ENCODE measurements around the gene DLX4.

DLX4 gene

DNA sequence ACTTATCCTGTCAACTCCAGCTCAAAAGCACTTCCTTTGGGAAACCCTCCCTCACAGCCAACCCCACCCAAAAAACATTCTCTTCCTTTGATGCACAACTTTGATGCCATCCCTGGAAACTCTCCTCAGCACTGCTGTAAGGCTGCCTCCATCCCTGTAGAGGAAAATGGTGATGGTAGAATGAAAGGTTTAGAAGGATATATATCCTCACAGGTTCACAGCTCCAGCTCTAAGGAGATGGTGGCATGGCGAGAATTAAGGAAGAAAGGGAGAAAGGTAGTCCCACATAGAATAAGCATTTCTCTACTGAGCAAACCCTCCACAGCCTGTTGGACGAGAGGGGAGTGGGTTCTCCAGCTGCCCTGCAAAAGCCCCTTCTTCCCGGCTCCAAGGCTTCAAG, 2.2 kb upstream of the DLX4 start:
- H3K4me3 ChIP-seq (ENCODE audit: low read depth, low read length), result no peak overlapping the region
- no peak for DNase-seq (ENCODE audit: low read depth)

DNA sequence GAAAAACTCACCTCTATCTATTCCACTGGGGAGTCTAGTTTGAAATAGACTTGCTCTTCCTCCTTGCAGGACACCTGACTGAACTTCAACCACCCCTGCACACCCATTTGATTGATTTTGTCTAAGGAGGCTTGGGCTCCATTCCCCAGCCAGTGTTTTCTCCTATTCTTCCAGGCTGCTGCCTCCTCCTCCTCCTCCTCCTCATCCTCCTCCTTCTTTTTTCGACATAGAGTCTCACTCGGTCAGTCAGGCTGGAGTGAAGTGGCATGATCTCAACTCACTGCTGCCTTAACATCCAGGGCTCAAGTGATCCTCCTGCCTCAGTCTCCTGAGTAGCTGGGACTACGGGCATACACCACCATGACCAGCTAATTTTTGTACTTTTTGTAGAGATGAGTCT, 1.8 kb upstream of the DLX4 start:
- DNase-seq (ENCODE audit: low read depth), result no peak
- H3K4me3 ChIP-seq (ENCODE audit: low read depth, low read length), result no peak overlapping the region

DNA sequence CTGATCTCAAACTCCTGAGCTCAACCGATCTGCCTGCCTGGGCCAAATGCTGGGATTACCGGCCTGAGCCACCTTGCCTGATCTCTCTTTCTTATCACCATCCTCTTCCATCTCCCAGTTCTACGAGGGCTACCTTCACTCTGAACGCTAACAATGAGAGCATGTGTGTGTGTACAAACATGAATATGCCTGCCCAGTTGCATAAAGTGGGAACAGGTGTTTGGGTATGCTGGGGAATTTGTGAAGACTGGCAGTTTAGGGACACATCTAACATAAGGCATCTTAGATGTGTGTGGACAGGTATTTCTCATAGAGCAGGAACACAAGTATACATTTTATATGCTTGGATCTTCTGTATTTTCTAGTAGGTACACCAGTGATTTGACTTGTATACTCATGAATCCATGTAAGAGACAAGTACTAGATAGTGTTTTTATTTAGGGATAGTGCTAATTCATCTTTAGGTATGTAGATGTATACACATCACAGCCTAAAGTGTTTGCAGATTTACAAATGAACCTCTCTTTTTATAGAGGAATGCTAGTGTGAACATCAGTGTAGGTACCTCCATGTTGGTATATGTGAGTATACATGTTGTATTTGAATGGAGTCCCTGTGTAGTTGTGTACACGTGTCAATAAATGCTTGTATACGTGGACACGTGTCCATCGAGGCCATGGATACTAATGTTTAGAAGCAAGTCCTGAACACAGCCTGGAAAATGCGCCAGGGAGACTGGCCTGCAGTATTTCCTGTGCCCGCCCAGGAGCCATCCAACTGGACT, 1.2 kb upstream of the DLX4 start:
- DNase-seq (ENCODE audit: low read depth), result no peak
- no peak overlapping the region for H3K4me3 ChIP-seq (ENCODE audit: low read depth, low read length)

DNA sequence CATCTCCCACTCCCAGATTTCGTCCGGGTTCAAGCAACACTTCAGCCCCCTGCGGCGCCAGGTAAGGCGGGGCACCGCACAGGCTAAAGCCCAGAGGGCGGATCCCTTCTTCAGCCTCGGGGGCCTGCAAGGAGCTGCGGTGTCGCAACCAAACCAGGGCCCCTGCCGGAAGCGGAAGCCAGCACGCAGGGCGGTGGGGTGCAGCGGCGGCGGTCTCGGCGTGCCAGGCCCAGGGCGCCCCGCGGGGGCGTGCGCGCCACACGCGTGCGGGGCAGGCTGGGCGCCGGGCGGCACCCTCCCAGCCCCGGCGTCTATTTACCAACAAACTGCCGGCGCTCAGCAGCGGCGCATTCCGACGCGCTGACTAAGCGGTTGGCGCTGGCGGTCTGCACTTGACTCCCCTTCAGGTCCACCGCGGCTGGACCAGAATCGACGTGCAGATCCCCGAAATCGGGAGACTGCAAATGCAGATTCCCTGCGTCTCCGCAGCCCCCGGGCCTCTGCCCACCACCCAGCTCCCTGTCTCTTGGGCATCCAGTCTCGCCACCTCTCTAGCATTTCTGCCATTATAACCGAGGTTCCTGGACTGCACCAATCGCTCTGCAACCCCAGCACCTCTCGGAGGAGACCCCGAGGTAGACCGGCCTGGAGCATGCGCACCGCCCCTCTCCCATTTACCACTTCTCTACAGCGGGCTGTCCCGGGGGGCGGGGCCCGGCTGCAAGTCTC, 421 bp upstream of the DLX4 start:
- no peak for DNase-seq (ENCODE audit: low read depth)
- peak overlapping the region; percentile 25 for H3K4me3 ChIP-seq (ENCODE audit: low read depth, low read length)

DNA sequence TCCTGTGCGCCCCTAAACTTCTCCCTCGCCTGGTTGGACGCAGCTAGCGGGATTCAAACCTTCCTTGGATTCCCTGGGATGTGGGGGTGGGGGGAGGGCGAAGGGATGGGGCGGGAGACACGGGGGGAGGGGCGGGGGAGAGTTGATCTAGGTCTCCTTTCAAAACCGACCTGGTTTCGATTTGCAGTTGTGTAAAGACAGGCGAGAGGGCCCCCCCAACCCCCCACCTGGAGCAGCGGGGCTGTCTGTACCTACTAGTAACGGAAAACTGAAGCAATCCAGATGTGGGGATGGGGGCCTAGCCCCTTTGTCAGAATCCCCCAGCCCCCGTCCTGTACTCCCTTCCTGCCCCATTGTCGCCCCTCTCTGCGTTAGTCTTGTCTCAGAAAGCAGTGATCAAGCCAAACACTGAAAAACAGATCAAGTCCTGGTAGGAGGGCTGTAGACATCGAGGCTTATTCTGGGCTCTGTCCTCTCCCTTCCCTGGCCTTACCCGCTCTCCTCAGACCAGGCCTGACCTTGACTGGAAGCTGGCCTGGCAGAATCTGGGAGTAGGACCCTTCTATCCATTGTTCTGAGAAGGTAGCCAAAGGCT, 902 bp downstream of the DLX4 start:
- no peak for DNase-seq (ENCODE audit: low read depth)
- no peak overlapping the region for H3K4me3 ChIP-seq (ENCODE audit: low read depth, low read length)

DNA sequence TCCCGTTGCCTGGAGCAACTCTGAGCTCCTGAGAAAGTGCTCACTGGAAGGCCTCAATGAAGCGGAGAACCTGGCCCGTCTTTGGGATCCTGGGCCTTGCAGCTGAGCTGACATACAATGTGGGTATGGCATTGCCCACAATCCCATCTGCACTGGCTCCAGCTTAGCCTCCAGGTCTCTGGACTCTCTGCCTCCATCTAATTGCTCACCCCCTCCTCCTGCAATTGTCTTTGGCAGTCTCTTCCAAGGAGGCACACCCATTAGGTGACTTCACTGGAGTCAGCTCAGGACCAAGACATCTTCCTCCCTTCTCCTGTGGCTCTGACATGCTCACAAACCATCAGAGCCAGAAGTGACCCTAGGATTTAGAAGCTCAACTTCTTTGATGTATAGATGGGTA, 1.5 kb downstream of the DLX4 start:
- no peak overlapping the region for H3K4me3 ChIP-seq (ENCODE audit: low read depth, low read length)
- DNase-seq (ENCODE audit: low read depth), result no peak

DNA sequence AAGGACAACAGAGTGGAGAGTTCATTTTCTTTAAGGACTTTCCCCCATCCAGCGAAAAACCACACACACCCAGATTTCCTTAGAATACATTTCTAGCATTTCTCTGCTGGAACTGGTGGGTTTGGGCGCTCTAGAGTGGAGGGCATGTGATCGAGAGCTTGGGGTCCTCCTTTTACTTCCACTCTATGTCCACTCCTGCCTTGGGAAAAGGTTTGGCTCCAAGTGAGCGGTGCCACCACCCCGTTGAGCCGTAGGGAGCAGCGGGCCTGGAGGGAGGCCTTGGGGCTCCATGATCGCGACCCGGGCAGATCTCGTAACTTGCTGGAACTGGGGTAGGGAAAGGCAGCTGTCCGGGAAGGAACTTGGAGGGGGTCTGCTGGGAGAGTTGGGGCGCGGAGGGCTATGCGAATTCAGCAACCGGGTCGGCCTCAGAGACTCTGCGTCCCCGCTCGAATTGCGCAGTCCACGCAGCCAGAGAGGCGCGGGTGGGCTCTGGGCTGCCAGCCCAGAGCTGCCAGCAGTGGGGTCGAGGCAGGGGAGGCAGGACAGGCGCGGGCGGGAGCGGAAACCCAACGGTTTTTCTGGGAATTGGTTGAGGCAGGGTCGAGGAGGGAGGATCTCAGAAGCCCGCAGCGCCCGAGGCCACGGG, 2.3 kb downstream of the DLX4 start:
- H3K4me3 ChIP-seq (ENCODE audit: low read depth, low read length), result no peak overlapping the region
- DNase-seq (ENCODE audit: low read depth), result no peak

DNA sequence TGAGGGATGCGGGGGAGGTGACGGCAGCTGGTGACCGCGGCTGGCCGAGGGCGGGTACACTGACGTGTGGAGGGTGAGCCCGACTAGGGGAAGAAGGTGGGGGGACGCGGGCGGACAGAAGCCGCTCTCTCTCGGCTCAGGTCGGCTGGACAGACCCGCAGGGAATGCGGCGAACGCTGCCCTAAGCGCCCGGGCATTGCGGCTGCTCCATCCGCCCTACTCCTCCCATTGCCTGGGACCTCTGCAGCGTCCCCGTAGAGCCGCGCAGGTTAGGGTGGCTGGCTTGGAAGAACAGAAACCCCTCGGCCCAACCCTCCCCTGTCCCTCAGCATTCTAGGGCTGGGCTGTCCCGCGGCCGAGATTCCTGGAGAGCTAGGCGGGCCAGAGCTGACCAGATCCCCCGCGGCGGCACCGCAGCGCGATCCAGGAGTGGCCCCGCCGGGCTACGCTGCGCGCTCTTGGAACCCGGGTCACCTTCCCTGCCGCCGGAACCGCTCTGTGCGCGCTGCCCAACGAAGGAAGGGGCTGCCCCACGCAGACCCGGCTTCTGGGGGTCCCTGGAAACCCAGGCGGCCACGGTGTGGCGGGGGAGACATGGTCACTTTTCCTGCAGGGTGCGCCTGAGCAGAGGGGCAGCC, 3.0 kb downstream of the DLX4 start:
- H3K4me3 ChIP-seq (ENCODE audit: low read depth, low read length), result no peak overlapping the region
- no peak for DNase-seq (ENCODE audit: low read depth)

DNA sequence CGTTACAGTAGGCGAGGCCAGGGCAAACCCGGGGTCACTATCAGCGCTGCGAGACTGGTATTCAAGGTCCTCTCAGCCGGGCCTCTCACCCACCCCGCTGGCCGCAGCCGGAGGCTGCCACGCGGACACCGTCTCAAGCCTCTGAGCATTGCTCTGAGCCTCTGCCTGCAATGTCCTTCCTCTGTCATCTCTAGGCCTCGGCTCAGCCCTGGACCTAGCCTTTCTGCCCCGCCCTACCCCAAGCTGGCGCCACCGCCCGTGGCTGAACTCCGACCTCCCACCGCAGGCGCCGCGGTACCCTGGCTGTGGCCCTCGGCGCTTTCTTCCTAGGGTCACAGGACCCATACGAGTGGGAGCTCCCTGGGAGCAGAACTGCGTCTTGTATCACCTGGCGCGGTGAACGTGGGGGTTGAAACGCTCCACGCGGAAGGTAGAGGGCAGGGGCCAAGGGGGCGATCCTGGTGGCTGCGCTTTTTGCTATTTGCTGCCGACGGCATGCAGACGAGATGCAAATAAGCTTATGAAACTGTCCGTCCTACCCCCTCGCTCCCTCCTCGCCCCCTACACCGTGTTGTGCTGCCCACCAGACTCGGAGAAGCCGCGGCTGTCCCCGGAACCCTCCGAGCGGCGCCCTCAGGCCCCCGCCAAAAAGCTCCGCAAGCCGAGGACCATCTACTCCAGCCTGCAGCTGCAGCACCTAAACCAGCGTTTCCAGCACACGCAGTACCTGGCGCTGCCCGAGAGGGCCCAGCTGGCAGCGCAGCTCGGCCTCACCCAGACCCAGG, 3.7 kb downstream of the DLX4 start:
- H3K4me3 ChIP-seq (ENCODE audit: low read depth, low read length), result no peak overlapping the region

DNA sequence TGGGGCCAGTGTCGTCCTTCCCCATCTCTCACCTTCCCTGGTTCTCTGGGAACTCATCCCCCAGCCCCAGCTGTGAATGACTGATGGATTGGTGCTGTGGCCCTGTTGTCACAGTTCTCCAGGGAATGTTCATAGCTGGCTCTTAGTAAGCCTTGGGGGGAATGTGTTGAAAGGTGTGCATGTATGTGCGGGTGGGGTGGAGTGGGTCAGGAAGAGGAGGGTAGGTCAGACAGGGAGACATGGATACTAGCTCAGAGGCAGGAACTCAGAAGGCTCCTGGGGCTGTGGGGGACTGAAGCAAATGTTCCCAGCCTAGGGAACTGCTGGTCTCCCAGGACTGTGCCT, 4.3 kb downstream of the DLX4 start:
- H3K4me3 ChIP-seq (ENCODE audit: low read depth, low read length), result no peak overlapping the region
- no peak for DNase-seq (ENCODE audit: low read depth)

More for the DNA sequence above, 3.7 kb downstream of the DLX4 start:
- no peak for DNase-seq (ENCODE audit: low read depth)

DNA sequence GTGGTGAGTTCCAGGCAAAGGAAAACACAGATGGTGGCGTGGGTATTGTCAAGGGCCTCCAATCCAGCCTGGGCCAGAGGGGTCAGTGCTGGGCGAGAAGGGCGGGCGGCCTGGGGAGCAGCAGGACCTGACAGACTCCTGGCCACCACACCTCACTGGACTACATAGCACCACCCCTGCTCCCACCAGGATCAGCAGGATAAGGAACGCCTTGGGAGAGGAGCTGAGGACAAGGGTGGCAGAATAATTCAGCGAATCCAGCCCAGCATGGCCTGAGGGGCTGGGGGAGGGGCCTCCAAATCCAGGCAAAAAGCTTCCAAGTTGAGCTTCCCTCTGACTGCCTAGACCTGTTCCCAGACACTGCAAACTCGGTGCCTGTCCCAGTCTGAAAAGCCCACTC, 6.5 kb downstream of the DLX4 start:
- DNase-seq (ENCODE audit: low read depth), result no peak
- H3K4me3 ChIP-seq (ENCODE audit: low read depth, low read length), result no peak overlapping the region

DNA sequence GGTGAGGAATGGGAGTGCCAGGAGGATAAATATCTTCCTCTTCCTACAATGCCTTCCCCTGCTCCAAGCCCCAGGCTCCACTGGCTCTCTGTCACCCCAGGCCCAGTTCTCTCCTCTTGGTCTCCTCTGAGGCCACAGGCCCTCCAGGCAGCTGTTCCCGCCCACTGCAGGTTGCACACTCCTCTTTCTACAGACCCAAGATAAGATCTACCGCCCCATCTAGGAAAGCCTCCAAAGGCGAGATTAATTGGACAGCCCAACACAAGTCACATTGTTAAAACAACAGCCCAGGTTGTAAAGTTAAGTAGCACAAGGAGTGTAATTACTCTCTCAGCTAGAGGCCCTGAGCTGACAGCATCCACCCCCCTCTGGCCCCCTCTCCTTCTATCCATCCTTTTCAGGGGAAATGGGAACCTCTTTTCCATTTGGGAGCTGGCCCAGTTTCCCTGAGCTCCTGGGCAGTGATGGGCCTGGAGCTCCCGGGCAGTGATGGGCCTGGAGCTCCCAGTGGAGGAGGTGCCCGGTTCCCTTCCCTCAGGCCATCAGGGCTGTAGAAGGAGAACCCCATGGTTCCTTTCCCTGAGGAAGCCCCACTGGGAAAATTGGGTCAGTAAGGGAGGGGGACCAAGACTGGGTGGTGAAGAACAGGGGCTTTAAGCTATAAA, 7.3 kb downstream of the DLX4 start:
- H3K4me3 ChIP-seq (ENCODE audit: low read depth, low read length), result no peak overlapping the region
- DNase-seq (ENCODE audit: low read depth), result no peak

DNA sequence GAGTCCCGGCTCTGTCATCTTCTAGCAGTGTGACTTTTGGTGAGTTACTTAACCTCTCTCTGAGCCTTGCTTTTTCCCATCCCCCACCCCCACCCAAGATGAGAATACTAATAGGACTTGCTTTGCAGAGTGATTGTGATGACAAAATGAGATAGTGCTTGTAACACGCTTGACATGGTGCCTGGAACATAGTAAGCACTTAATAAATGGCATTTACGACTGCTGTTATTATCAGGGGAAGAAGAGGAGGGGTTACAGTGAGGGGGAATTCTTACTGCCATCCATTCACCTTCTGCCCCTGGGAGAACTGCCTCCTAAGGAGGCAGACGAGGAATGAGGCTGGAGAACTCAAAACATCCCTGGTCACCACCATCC, 7.8 kb downstream of the DLX4 start:
- DNase-seq (ENCODE audit: low read depth), result no peak

DNA sequence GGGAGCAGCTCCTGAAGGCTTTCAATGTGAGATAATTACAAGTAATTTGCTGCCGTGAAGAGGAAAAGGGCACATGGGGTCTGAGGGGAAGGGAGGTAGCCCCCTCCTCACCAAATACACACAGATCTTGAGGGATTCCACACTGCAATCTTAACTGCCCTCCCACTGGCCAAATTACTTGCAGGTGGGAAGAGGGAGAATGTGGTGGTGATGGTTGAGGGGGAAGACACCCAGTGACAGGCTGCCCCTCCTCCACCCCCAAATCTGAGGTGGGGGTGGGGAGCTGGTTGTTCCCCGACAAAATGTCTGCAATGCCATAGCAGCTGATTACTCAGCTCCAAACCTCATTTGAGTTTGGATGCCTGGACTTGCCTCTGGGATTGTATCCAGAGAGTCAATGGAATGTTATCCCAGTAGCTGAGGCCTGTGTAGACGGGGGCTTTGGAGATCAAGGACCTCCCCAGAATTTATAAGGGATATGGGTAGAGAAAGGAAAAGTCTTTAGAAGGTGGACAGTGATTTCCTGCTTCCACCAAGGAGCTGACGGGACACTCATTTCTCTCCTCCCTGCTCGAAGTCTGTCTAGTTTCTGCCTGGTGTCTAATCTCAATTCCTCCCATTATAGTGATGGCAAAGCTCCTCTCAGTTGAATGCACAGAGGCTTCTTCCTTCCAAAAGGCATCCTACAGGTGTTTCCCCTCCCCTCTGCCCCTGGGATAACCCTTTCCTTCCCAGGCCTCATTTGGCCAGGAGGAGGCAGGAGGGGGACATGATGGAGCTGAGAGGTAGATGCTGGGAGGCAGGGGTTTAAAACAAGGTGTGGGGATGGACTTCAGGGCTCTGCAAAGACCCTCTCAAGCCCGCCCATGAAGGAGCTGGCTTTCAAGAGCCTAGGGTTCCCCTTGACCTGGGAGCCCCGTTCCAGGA, 8.7 kb downstream of the DLX4 start:
- no peak overlapping the region for H3K4me3 ChIP-seq (ENCODE audit: low read depth, low read length)

More for the DNA sequence above, 7.8 kb downstream of the DLX4 start:
- H3K4me3 ChIP-seq (ENCODE audit: low read depth, low read length), result no peak overlapping the region

DNA sequence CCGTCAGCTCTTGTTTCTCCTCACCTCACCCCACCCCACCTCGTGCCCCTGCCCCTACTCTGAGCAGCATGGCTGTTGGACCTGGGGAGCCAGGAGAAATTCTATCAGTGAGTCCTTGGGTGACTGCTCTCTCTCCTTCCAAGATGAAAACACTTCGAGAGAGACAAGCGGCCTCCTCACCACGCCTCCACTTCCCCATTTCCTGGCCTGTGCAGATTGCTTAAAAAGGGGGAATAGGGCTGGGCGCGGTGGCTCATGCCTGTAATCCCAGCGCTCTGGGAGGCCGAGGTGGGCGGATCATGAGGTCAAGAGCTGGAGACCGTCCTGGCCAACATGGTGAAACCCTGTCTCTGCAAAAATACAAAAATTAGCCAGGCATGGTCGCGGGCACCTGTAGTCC, 9.5 kb downstream of the DLX4 start:
- DNase-seq (ENCODE audit: low read depth), result no peak
- no peak overlapping the region for H3K4me3 ChIP-seq (ENCODE audit: low read depth, low read length)

More for the DNA sequence above, 8.7 kb downstream of the DLX4 start:
- no peak for DNase-seq (ENCODE audit: low read depth)

DNA sequence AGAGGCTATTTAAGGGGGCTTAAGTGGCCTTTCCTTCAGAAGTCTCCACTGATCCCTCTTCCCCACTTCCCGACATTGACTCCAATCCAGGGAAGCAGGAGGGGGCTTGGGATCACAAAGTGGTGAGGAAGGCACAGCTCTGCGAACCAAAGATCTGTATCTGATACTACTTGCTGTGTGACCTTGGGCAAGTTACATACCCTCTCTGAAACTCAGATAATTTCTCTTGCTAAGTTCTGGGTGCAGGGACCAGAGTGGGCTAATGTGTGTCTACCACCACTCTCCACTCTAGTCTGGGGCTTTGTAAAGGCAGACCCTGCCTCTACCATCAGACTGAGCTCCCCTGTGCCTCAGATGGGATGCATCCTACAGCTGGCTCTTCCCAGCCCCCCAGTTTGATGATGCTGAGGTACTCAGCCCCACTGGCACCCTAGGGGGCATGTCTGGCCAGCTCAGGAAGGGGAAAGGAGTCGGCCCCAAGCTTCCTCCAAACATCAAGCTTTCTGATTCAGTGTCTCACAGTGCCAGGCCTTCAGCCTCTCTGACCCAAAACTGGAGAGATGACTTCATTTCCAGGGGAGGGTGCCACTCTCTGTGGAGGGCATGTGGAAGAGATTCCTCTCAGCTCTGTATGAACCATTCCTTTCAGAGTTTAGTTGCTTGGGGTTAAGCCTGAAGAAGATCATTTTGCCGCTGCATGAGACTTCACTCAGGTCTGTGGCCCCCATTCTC, 10.9 kb downstream of the DLX4 start:
- DNase-seq (ENCODE audit: low read depth), result no peak
- no peak overlapping the region for H3K4me3 ChIP-seq (ENCODE audit: low read depth, low read length)

DNA sequence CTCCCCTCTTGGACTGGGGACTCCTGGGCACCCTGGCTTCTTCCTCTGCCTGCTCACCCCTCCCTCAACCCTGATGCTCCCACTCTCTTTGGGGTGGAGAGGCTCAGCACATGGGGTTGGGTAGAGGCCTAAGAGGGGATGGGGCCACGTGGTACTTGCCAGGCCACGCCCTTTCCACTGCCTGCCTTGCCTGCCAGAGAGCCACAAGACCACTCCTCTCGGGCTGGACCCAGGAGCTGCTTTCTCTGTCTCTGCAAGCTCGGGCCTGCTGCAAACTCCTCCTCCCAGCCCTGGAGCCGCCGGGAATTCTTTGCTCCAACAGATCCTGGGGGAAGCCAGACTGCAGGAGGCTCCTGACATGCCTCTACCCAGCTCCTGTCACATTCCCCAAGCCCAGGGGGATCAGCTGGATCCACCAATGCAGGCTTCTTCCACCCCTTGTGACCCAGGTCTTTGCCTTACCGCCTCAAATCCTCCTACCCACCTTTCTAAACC, 11.8 kb downstream of the DLX4 start:
- H3K4me3 ChIP-seq (ENCODE audit: low read depth, low read length), result no peak overlapping the region
- DNase-seq (ENCODE audit: low read depth), result no peak

Measured in skeletal muscle cell (primary cell).